Natural killer cell (primary cell): ENCODE measurements around the gene NWD2. TPM values are rescaled to one million over a fixed set of nuclear protein-coding genes. Genes with fewer than 3 reads are reported as not detected.

Source experiments
- ATAC-seq, 3 donors: fragments of 150-1000 bp in 2 of 3; fragments of 200-7000 bp in 1 of 3; cut with Tn5 transposase; 1 replicate in 1 of 3; 2 replicates in 2 of 3; pipeline ENCODE4 v1.10.0; 2021; ENCODE audit warnings: mild to moderate bottlenecking in 2 of 3, moderate library complexity in 2 of 3
- DNase-seq, 2 donors: peaks; one replicate each; pipeline versions ENCODE4 v3.0.0 to v3.0.0-alpha.2; 2013 to 2021; ENCODE audit warnings: mixed read lengths in 1 of 2
- H3K27ac ChIP-seq: one replicate; pipeline ENCODE4 v1.5.1; 2013; ENCODE audit warnings: mild to moderate bottlenecking, low read length
- H3K27me3 ChIP-seq: one replicate; pipeline ENCODE4 v1.6.1; 2013; ENCODE audit warnings: low read length; ENCODE audit not compliant: control insufficient read depth, insufficient read depth
- H3K36me3 ChIP-seq: one replicate; pipeline ENCODE4 v1.6.1; 2013; ENCODE audit warnings: low read length; ENCODE audit not compliant: control insufficient read depth, insufficient read depth
- H3K4me1 ChIP-seq: one replicate; pipeline ENCODE4 v1.6.1; 2013; ENCODE audit warnings: low read length; ENCODE audit not compliant: control insufficient read depth, insufficient read depth
- H3K4me3 ChIP-seq: one replicate; pipeline ENCODE4 v1.5.1; 2013; ENCODE audit warnings: low read length
- H3K9me3 ChIP-seq: one replicate; pipeline ENCODE4 v1.6.1; 2013; ENCODE audit warnings: low read length; ENCODE audit not compliant: control insufficient read depth, insufficient read depth
- H3K27ac Mint-ChIP-seq, 2 donors: one replicate each; pipeline ENCODE4 v1.8.0; 2022; ENCODE audit warnings: mild to moderate bottlenecking in 2 of 2, mixed read lengths in 2 of 2, moderate library complexity in 1 of 2
- H3K27me3 Mint-ChIP-seq, 2 donors: one replicate each; pipeline ENCODE4 v1.8.0; 2022; ENCODE audit warnings: low read depth in 2 of 2, mixed read lengths in 2 of 2
- H3K36me3 Mint-ChIP-seq: one replicate; pipeline ENCODE4 v1.8.0; 2022; ENCODE audit warnings: mixed read lengths
- H3K4me1 Mint-ChIP-seq, 2 donors: one replicate each; pipeline ENCODE4 v1.8.0; 2022; ENCODE audit warnings: mixed read lengths in 2 of 2
- H3K4me3 Mint-ChIP-seq: one replicate; pipeline ENCODE4 v1.8.0; 2022; ENCODE audit warnings: mild to moderate bottlenecking, moderate library complexity, mixed read lengths
- H3K9me3 Mint-ChIP-seq, 2 donors: one replicate each; pipeline ENCODE4 v1.8.0; 2022; ENCODE audit warnings: mixed read lengths in 2 of 2
- CTCF ChIP-seq: fragments of 200-600 bp; IDR thresholded peaks from one replicate; pipeline ENCODE4 v1.8.0; 2022; ENCODE audit warnings: antibody characterized with exemption
- WGBS: methylation state at CpG from one replicate; pipeline ENCODE4 v1.1.7; 2013; ENCODE audit warnings: missing lambda C conversion rate; ENCODE audit not compliant: insufficient coverage; 5-methylcytosine and 5-hydroxymethylcytosine counted together
- intact Hi-C: fragments of 100-400 bp; cut with micrococcal nuclease; formaldehyde crosslinking; loops from one replicate; pipeline ENCODE4 v1.14.2; 2022
- total RNA-seq, 4 donors: library from RNA; stranded (reverse); fragments of 120-200 nt in 1 of 4; gene quantifications; one replicate each; pipeline versions ENCODE4 v1.2.3 to v1.2.4, GENCODE V29; 2013 to 2022

The NWD2 gene
- total RNA-seq, 3 donors from 2014 or later (not counting 1 experiment from before 2014, with no cell fraction given): not detected

- H3K4me3 Mint-ChIP-seq: no peak overlapping the region
- ATAC-seq (no peak), DNase-seq (no peak)
- no peaks in the 10 kb centered on the region for H3K4me1 ChIP-seq
- intact Hi-C loops: no loop called here
- peaks cover 8 to 9% of the 10 kb centered on the region in 2 donors for H3K27me3 Mint-ChIP-seq
- no peaks in the 10 kb centered on the region for H3K9me3 Mint-ChIP-seq
- no peaks in the 10 kb centered on the region for H3K9me3 ChIP-seq
- no peak overlapping the region for H3K27ac ChIP-seq
- no peak overlapping the region for H3K4me3 ChIP-seq
- no peak for TF ChIP-seq CTCF
- no peak overlapping the region for H3K27ac Mint-ChIP-seq
- no peaks in the 10 kb centered on the region for H3K36me3 Mint-ChIP-seq
- no peaks in the 10 kb centered on the region for H3K4me1 Mint-ChIP-seq
- H3K27me3 ChIP-seq: no peaks in the 10 kb centered on the region
- H3K36me3 ChIP-seq: no peaks in the 10 kb centered on the region
- WGBS: no CpG with 5 or more reads among the region's 1 CpG
Measured at GRCh38 chr4:37431417-37431743, 186.8 kb downstream of the NWD2 start.

- Mint-ChIP-seq H3K4me3 (no peak overlapping the region), H3K36me3 (no peaks in the 10 kb centered on the region), H3K4me1 (no peaks in the 10 kb centered on the region), H3K27me3 (peaks cover 6 to 11% of the 10 kb centered on the region in 2 donors), H3K9me3 (no peaks in the 10 kb centered on the region), H3K27ac (no peak overlapping the region)
- no peak overlapping the region for H3K27ac ChIP-seq
- WGBS: 95% methylated on average over 2 of the region's 3 CpGs
- H3K9me3 ChIP-seq: no peaks in the 10 kb centered on the region
- H3K4me1 ChIP-seq: no peaks in the 10 kb centered on the region
- H3K36me3 ChIP-seq: no peaks in the 10 kb centered on the region
- H3K4me3 ChIP-seq: no peak overlapping the region
- ATAC-seq (no peak), DNase-seq (no peak)
- H3K27me3 ChIP-seq: no peaks in the 10 kb centered on the region
- intact Hi-C loops: no loop called here
- TF ChIP-seq CTCF: no peak
Measured at GRCh38 chr4:37434469-37434868, 189.9 kb downstream of the NWD2 start.

GRCh38 chr4:37436546-37436945, 192.0 kb downstream of the NWD2 start:
- Mint-ChIP-seq H3K27me3 (peaks cover 6 to 21% of the 10 kb centered on the region in 2 donors), H3K4me1 (no peaks in the 10 kb centered on the region), H3K27ac (no peak overlapping the region), H3K9me3 (no peaks in the 10 kb centered on the region), H3K4me3 (no peak overlapping the region), H3K36me3 (no peaks in the 10 kb centered on the region)
- Histone ChIP-seq H3K27me3 (no peaks in the 10 kb centered on the region), H3K9me3 (no peaks in the 10 kb centered on the region), H3K4me1 (no peaks in the 10 kb centered on the region), H3K36me3 (no peaks in the 10 kb centered on the region), H3K27ac (no peak overlapping the region), H3K4me3 (no peak overlapping the region)
- 100% methylated on average over 1 of the region's 1 CpG for WGBS
- intact Hi-C loops: no loop called here
- no peak for TF ChIP-seq CTCF
- no peak for DNase-seq
- no peak for ATAC-seq

- Mint-ChIP-seq H3K36me3 (no peaks in the 10 kb centered on the region), H3K4me3 (no peak overlapping the region), H3K4me1 (no peaks in the 10 kb centered on the region), H3K27me3 (peaks cover 6 to 21% of the 10 kb centered on the region in 2 donors), H3K27ac (no peak overlapping the region), H3K9me3 (no peaks in the 10 kb centered on the region)
- TF ChIP-seq CTCF: no peak
- DNase-seq (no peak), ATAC-seq (no peak)
- Histone ChIP-seq H3K27me3 (no peaks in the 10 kb centered on the region), H3K4me1 (no peaks in the 10 kb centered on the region), H3K9me3 (no peaks in the 10 kb centered on the region), H3K36me3 (no peaks in the 10 kb centered on the region), H3K4me3 (no peak overlapping the region), H3K27ac (no peak overlapping the region)
- 70% methylated on average over 3 of the region's 4 CpGs for WGBS
- intact Hi-C loops: no loop called here
Measured at GRCh38 chr4:37437163-37437562, 192.6 kb downstream of the NWD2 start.
